Stimulated activated CD4-positive, alpha-beta T cell treated with anti-CD3 and anti-CD28 coated beads, Interleukin-12 subunit alpha, Interleukin-12 subunit beta, amount 100 ng/mL, for 4 hours (primary cell): Measurements from ENCODE around the gene DYNC1I1.

Experiments
- DNase-seq: peaks from one replicate; pipeline ENCODE4 v3.0.0-alpha.2; 2020

Gene DYNC1I1

GRCh38 chr7:95863623-95864022 is 91.3 kb downstream of the DYNC1I1 start:
- DNase-seq, result no peak

GRCh38 chr7:95865716-95866371 is 93.5 kb downstream of the DYNC1I1 start:
- no peak for DNase-seq

- no peak for DNase-seq
These were observed 95.0 kb downstream of the DYNC1I1 start for GRCh38 chr7:95867309-95867708.

GRCh38 chr7:95871075-95871848 is 98.9 kb downstream of the DYNC1I1 start:
- no peak for DNase-seq

- DNase-seq, result no peak
These were observed 99.5 kb downstream of the DYNC1I1 start for GRCh38 chr7:95871896-95872295.

GRCh38 chr7:95874129-95874528 is 101.8 kb downstream of the DYNC1I1 start:
- no peak for DNase-seq

- DNase-seq, result no peak
These were observed 102.3 kb downstream of the DYNC1I1 start for GRCh38 chr7:95874541-95875265.

GRCh38 chr7:95875519-95875918 is 103.2 kb downstream of the DYNC1I1 start:
- DNase-seq, result no peak

GRCh38 chr7:95878677-95879076 is 106.3 kb downstream of the DYNC1I1 start:
- no peak for DNase-seq

- DNase-seq, result no peak
These were observed 109.2 kb downstream of the DYNC1I1 start for GRCh38 chr7:95881597-95881996.

- no peak for DNase-seq
These were observed 110.9 kb downstream of the DYNC1I1 start for GRCh38 chr7:95883217-95883616.

GRCh38 chr7:95886501-95887090 is 114.2 kb downstream of the DYNC1I1 start:
- no peak for DNase-seq

- no peak for DNase-seq
These were observed 121.1 kb downstream of the DYNC1I1 start for GRCh38 chr7:95893484-95893883.

GRCh38 chr7:95897557-95898251 is 125.3 kb downstream of the DYNC1I1 start:
- DNase-seq, result no peak

- DNase-seq, result no peak
These were observed 127.7 kb downstream of the DYNC1I1 start for GRCh38 chr7:95899919-95900513.

- DNase-seq, result no peak
These were observed 128.7 kb downstream of the DYNC1I1 start for GRCh38 chr7:95901006-95901405.

GRCh38 chr7:95904099-95904498 is 131.7 kb downstream of the DYNC1I1 start:
- no peak for DNase-seq

- no peak for DNase-seq
These were observed 132.8 kb downstream of the DYNC1I1 start for GRCh38 chr7:95905167-95905566.

- no peak for DNase-seq
These were observed 134.5 kb downstream of the DYNC1I1 start for GRCh38 chr7:95906851-95907250.

GRCh38 chr7:95907337-95907736 is 135.0 kb downstream of the DYNC1I1 start:
- DNase-seq, result no peak

- no peak for DNase-seq
These were observed 136.1 kb downstream of the DYNC1I1 start for GRCh38 chr7:95908499-95908898.

- DNase-seq, result no peak
These were observed 138.0 kb downstream of the DYNC1I1 start for GRCh38 chr7:95910341-95910740.
